ENCODE results near the gene NNAT.

- TF ChIP-seq EZH2phosphoT487 (IDR thresholded peaks at IDR 0.05; ENCODE audit: insufficient read depth, low read depth): no peak
- TF ChIP-seq EZH2 (IDR thresholded peaks at IDR 0.05; ENCODE audit: insufficient read depth, poor library complexity, severe bottlenecking): no peak
These were observed 46.9 kb downstream of the NNAT start for GRCh38 chr20:37567671-37568588.

Measured in GM23248 (cell line).